Lower lobe of right lung (tissue), 2 donors: ENCODE measurements around the gene C17orf100. TPM values are rescaled to one million over a fixed set of nuclear protein-coding genes. Genes with fewer than 3 reads are reported as not detected.

ENCODE experiments used
- ATAC-seq, 2 donors: fragments of 200-7000 bp; cut with Tn5 transposase; one replicate each; pipeline ENCODE4 v1.9.1; 2020 to 2022; ENCODE audit warnings: mild to moderate bottlenecking in 2 of 2, moderate library complexity in 2 of 2
- DNase-seq: peaks from one replicate; pipeline ENCODE4 v3.0.0-alpha.2; 2020
- H3K27ac ChIP-seq: fragments of 200-600 bp; one replicate; pipeline ENCODE4 v1.8.0; 2022
- H3K27me3 ChIP-seq: fragments of 200-600 bp; one replicate; pipeline ENCODE4 v1.8.0; 2022; ENCODE audit warnings: low read depth
- H3K36me3 ChIP-seq: fragments of 200-600 bp; one replicate; pipeline ENCODE4 v1.8.0; 2022; ENCODE audit warnings: mild to moderate bottlenecking
- H3K4me1 ChIP-seq: fragments of 200-600 bp; one replicate; pipeline ENCODE4 v1.8.0; 2022
- H3K4me3 ChIP-seq: fragments of 200-600 bp; one replicate; pipeline ENCODE4 v1.8.0; 2022; ENCODE audit warnings: mild to moderate bottlenecking
- H3K9me3 ChIP-seq: fragments of 200-600 bp; one replicate; pipeline ENCODE4 v1.8.0; 2022
- CTCF ChIP-seq: fragments of 200-600 bp; IDR thresholded peaks from one replicate; pipeline ENCODE4 v1.8.0; 2022; ENCODE audit warnings: antibody characterized with exemption, mild to moderate bottlenecking
- intact Hi-C: fragments of 100-400 bp; cut with DNase I; formaldehyde crosslinking; loops from one replicate; pipeline ENCODE4 v1.11.0; 2022
- total RNA-seq: library from RNA; stranded (reverse); fragmentation: NEBNext Ultra II Directional; extraction: Animal tissue kit (Norgen Biotek cat#: 25700); gene quantifications from one replicate; pipeline ENCODE4 v1.2.1, GENCODE V29; 2021
- donor health status: DM: no; HTN: yes; CAD: no; lungs with severe emphysema.

The C17orf100 gene
- total RNA-seq, 1 donor from 2014 or later = 1.9 TPM

- intact Hi-C loops = no loop called here
- no peak for DNase-seq
- no peaks in the 10 kb centered on the region for H3K9me3 ChIP-seq
- no peak overlapping the region for H3K4me3 ChIP-seq
- H3K27ac ChIP-seq = no peak overlapping the region
- H3K36me3 ChIP-seq = no peaks in the 10 kb centered on the region
- H3K4me1 ChIP-seq = no peaks in the 10 kb centered on the region
- no peak for TF ChIP-seq CTCF
- no peak for ATAC-seq
- H3K27me3 ChIP-seq = peaks cover 8% of the 10 kb centered on the region
Observed at GRCh38 chr17:6671431-6671830, 19.9 kb downstream of the C17orf100 start.

- Histone ChIP-seq H3K27me3 (peaks cover 25% of the 10 kb centered on the region), H3K4me1 (no peaks in the 10 kb centered on the region), H3K9me3 (no peaks in the 10 kb centered on the region), H3K36me3 (no peaks in the 10 kb centered on the region), H3K4me3 (no peak overlapping the region), H3K27ac (no peak overlapping the region)
- no peak for TF ChIP-seq CTCF
- no peak for ATAC-seq
- intact Hi-C loops = no loop called here
- no peak for DNase-seq
Observed at GRCh38 chr17:6674586-6674985, 23.0 kb downstream of the C17orf100 start.

GRCh38 chr17:6675201-6675825, 23.8 kb downstream of the C17orf100 start:
- ATAC-seq = peak in 1 of 2 donors; percentile 35
- no peak for TF ChIP-seq CTCF
- Histone ChIP-seq H3K27me3 (peaks cover 28% of the 10 kb centered on the region), H3K4me3 (no peak overlapping the region), H3K36me3 (no peaks in the 10 kb centered on the region), H3K9me3 (no peaks in the 10 kb centered on the region), H3K4me1 (no peaks in the 10 kb centered on the region), H3K27ac (no peak overlapping the region)
- intact Hi-C loops = no loop called here
- DNase-seq = no peak

- intact Hi-C loops = no loop called here
- Histone ChIP-seq H3K4me3 (no peak overlapping the region), H3K4me1 (no peaks in the 10 kb centered on the region), H3K27ac (no peak overlapping the region), H3K9me3 (no peaks in the 10 kb centered on the region), H3K27me3 (peaks cover 28% of the 10 kb centered on the region), H3K36me3 (no peaks in the 10 kb centered on the region)
- no peak for TF ChIP-seq CTCF
- DNase-seq (no peak), ATAC-seq (no peak)
Observed at GRCh38 chr17:6676802-6677157, 25.2 kb downstream of the C17orf100 start.

- intact Hi-C loops = no loop called here
- Histone ChIP-seq H3K27me3 (peaks cover 28% of the 10 kb centered on the region), H3K4me1 (no peaks in the 10 kb centered on the region), H3K9me3 (no peaks in the 10 kb centered on the region), H3K27ac (no peak overlapping the region), H3K4me3 (no peak overlapping the region), H3K36me3 (no peaks in the 10 kb centered on the region)
- no peak for TF ChIP-seq CTCF
- ATAC-seq (no peak), DNase-seq (no peak)
Observed at GRCh38 chr17:6677158-6677831, 25.7 kb downstream of the C17orf100 start.
